HepG2 (cell line): ENCODE measurements around the gene TMEM184B. TPM values are rescaled to one million over a fixed set of nuclear protein-coding genes. Genes with fewer than 3 reads are reported as not detected.

Experiments used
- ARNT2 ChIP-seq: sonication (generic); formaldehyde crosslinking; IDR thresholded peaks from 2 replicates; pipeline ENCODE4 v1.8.0; 2022; ENCODE audit warnings: mild to moderate bottlenecking, low read depth, missing genetic modification reagents, moderate library complexity
- CREB1 ChIP-seq, 2 experiments: fragments of 450-650 bp in 1 of 2; IDR thresholded peaks; 2 replicates each; pipeline ENCODE4 v1.6.1; 2016 to 2017; ENCODE audit warnings: control low read depth in 1 of 2, mild to moderate bottlenecking in 1 of 2, missing compliant biosample characterization in 1 of 2, missing genetic modification characterization in 1 of 2
- DRAP1 ChIP-seq: IDR thresholded peaks from 2 replicates; pipeline ENCODE4 v1.6.1; 2016; ENCODE audit warnings: missing genetic modification reagents, missing compliant biosample characterization
- ERF ChIP-seq: IDR thresholded peaks from 2 replicates; pipeline ENCODE4 v1.6.1; 2018; ENCODE audit warnings: missing biosample characterization, missing genetic modification reagents
- FOXK1 ChIP-seq: sonication (generic); formaldehyde crosslinking; IDR thresholded peaks from 2 replicates; pipeline ENCODE4 v1.4.0; 2020; ENCODE audit warnings: low read depth, missing genetic modification reagents, borderline replicate concordance
- HDAC1 ChIP-seq: sonication (generic); formaldehyde crosslinking; IDR thresholded peaks from 2 replicates; pipeline ENCODE4 v1.5.1; 2020; ENCODE audit warnings: mild to moderate bottlenecking, missing genetic modification reagents
- HIVEP1 ChIP-seq: sonication (generic); formaldehyde crosslinking; IDR thresholded peaks from 2 replicates; pipeline ENCODE4 v1.4.0; 2020; ENCODE audit warnings: mild to moderate bottlenecking, missing genetic modification reagents
- HNF4A ChIP-seq: sonication (generic); formaldehyde crosslinking; IDR thresholded peaks from 2 replicates; pipeline ENCODE4 v1.4.0; 2020; ENCODE audit warnings: missing genetic modification reagents
- MTA1 ChIP-seq: sonication (generic); formaldehyde crosslinking; IDR thresholded peaks from 2 replicates; pipeline ENCODE4 v1.4.0; 2020; ENCODE audit warnings: missing genetic modification reagents, mild to moderate bottlenecking, borderline replicate concordance
- NBN ChIP-seq: fragments of 450-650 bp; conservative IDR thresholded peaks from 2 replicates; pipeline ENCODE4 v1.6.1; 2017
- NCOA1 ChIP-seq: sonication (generic); formaldehyde crosslinking; IDR thresholded peaks from 2 replicates; pipeline ENCODE4 v1.9.0; 2021; ENCODE audit warnings: missing genetic modification reagents
- PAWR ChIP-seq: sonication (generic); formaldehyde crosslinking; IDR thresholded peaks from 2 replicates; pipeline ENCODE4 v1.4.0; 2020; ENCODE audit warnings: missing genetic modification reagents, mild to moderate bottlenecking, borderline replicate concordance
- RBFOX2 ChIP-seq: fragments of 200-400 bp; formaldehyde crosslinking; IDR thresholded peaks from 2 replicates; pipeline ENCODE4 v1.6.1; 2017; ENCODE audit warnings: low read depth, mild to moderate bottlenecking, low read length
- RCOR2 ChIP-seq: IDR thresholded peaks from 2 replicates; pipeline ENCODE4 v1.6.1; 2016; ENCODE audit warnings: missing biosample characterization, missing genetic modification reagents
- SMAD1 ChIP-seq: sonication (generic); formaldehyde crosslinking; IDR thresholded peaks from 2 replicates; pipeline ENCODE4 v1.4.0; 2020; ENCODE audit warnings: missing genetic modification reagents, low read depth, mild to moderate bottlenecking, borderline replicate concordance
- ZNF121 ChIP-seq: sonication (generic); formaldehyde crosslinking; IDR thresholded peaks from 2 replicates; pipeline ENCODE4 v1.5.0; 2020; ENCODE audit warnings: mild to moderate bottlenecking, missing genetic modification reagents
- ZNF337 ChIP-seq: sonication (generic); formaldehyde crosslinking; IDR thresholded peaks from 2 replicates; pipeline ENCODE4 v1.5.1; 2020; ENCODE audit warnings: missing genetic modification reagents, low read depth, mild to moderate bottlenecking, borderline replicate concordance
- ZNF672 ChIP-seq: sonication (generic); formaldehyde crosslinking; IDR thresholded peaks from 2 replicates; pipeline ENCODE4 v1.8.1; 2022; ENCODE audit warnings: missing genetic modification reagents
- ZNF772 ChIP-seq: sonication (generic); formaldehyde crosslinking; IDR thresholded peaks from 2 replicates; pipeline ENCODE4 v1.5.0; 2020; ENCODE audit warnings: mild to moderate bottlenecking, missing genetic modification reagents
- ZNF879 ChIP-seq: sonication (generic); formaldehyde crosslinking; IDR thresholded peaks from 2 replicates; pipeline ENCODE4 v1.8.1; 2023; ENCODE audit warnings: missing genetic modification reagents
- ZSCAN30 ChIP-seq: sonication (generic); formaldehyde crosslinking; IDR thresholded peaks from 2 replicates; pipeline ENCODE4 v1.5.0; 2020; ENCODE audit warnings: mild to moderate bottlenecking, missing genetic modification reagents
- ZSCAN31 ChIP-seq: sonication (generic); formaldehyde crosslinking; IDR thresholded peaks from 2 replicates; pipeline ENCODE4 v1.5.0; 2020; ENCODE audit warnings: low read depth, mild to moderate bottlenecking, missing genetic modification reagents
- polyA plus RNA-seq, 8 experiments: library from polyadenylated mRNA; depleted of rRNA in 3 of 8; stranded (reverse) in 7 of 8; unstranded in 1 of 8; fragments of >200 nt; fragmentation: Illumina TruSeq in 4 of 8; extraction: Trizol in 4 of 8; gene quantifications; 2 replicates each; pipeline versions ENCODE4 v1.2.1 to v1.2.3, GENCODE V29; 2011 to 2016; ENCODE audit warnings: low read depth in 4 of 8, missing spikeins in 1 of 8, mixed read lengths in 1 of 8; ENCODE audit not compliant: insufficient read depth in 1 of 8
- total RNA-seq, 5 experiments: library from RNA; depleted of rRNA; stranded (reverse); fragments of >200 nt; fragmentation: Illumina TruSeq; extraction: Trizol; gene quantifications; 2 replicates each; pipeline ENCODE4 v1.2.3, GENCODE V29; 2016; ENCODE audit warnings: low read depth in 1 of 5
- TF ChIP-seq, protein P1 (sequence below): sonication (generic); formaldehyde crosslinking; IDR thresholded peaks from 2 replicates; pipeline ENCODE4 v1.5.0; 2020; ENCODE audit warnings: mild to moderate bottlenecking, missing genetic modification reagents
- TF ChIP-seq, protein P2 (sequence below): sonication (generic); formaldehyde crosslinking; IDR thresholded peaks from 2 replicates; pipeline ENCODE4 v1.4.0; 2020; ENCODE audit warnings: missing genetic modification reagents, borderline replicate concordance

The TMEM184B gene
- total and polyA plus RNA-seq, 2 of the 13 experiments (the other 11 are each of a cell fraction or from before 2014, with no cell fraction given), result 15.9 to 16.0 TPM

- no peak for TF ChIP-seq ZNF337 (CRISPR knock-in tag)
- TF ChIP-seq HIVEP1 (CRISPR knock-in tag), result no peak; the same call in 1 of the 2 replicates
- TF ChIP-seq PAWR (CRISPR knock-in tag), result no peak
- TF ChIP-seq FOXK1 (CRISPR knock-in tag), result no peak
- TF ChIP-seq CREB1 (IDR thresholded peaks at IDR 0.05), result no peak
- TF ChIP-seq CREB1 (CRISPR knock-in tag; IDR thresholded peaks at IDR 0.05), result no peak
- no peak for TF ChIP-seq ERF (CRISPR knock-in tag)
- no peak for TF ChIP-seq ZSCAN30 (CRISPR knock-in tag)
- peak; percentile 62 for TF ChIP-seq DRAP1 (CRISPR knock-in tag)
- TF ChIP-seq, protein P1, sequence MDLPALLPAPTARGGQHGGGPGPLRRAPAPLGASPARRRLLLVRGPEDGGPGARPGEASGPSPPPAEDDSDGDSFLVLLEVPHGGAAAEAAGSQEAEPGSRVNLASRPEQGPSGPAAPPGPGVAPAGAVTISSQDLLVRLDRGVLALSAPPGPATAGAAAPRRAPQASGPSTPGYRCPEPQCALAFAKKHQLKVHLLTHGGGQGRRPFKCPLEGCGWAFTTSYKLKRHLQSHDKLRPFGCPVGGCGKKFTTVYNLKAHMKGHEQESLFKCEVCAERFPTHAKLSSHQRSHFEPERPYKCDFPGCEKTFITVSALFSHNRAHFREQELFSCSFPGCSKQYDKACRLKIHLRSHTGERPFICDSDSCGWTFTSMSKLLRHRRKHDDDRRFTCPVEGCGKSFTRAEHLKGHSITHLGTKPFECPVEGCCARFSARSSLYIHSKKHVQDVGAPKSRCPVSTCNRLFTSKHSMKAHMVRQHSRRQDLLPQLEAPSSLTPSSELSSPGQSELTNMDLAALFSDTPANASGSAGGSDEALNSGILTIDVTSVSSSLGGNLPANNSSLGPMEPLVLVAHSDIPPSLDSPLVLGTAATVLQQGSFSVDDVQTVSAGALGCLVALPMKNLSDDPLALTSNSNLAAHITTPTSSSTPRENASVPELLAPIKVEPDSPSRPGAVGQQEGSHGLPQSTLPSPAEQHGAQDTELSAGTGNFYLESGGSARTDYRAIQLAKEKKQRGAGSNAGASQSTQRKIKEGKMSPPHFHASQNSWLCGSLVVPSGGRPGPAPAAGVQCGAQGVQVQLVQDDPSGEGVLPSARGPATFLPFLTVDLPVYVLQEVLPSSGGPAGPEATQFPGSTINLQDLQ, result no peak
- no peak for TF ChIP-seq RBFOX2
- TF ChIP-seq ZNF772 (CRISPR knock-in tag), result no peak
- TF ChIP-seq, protein P2, sequence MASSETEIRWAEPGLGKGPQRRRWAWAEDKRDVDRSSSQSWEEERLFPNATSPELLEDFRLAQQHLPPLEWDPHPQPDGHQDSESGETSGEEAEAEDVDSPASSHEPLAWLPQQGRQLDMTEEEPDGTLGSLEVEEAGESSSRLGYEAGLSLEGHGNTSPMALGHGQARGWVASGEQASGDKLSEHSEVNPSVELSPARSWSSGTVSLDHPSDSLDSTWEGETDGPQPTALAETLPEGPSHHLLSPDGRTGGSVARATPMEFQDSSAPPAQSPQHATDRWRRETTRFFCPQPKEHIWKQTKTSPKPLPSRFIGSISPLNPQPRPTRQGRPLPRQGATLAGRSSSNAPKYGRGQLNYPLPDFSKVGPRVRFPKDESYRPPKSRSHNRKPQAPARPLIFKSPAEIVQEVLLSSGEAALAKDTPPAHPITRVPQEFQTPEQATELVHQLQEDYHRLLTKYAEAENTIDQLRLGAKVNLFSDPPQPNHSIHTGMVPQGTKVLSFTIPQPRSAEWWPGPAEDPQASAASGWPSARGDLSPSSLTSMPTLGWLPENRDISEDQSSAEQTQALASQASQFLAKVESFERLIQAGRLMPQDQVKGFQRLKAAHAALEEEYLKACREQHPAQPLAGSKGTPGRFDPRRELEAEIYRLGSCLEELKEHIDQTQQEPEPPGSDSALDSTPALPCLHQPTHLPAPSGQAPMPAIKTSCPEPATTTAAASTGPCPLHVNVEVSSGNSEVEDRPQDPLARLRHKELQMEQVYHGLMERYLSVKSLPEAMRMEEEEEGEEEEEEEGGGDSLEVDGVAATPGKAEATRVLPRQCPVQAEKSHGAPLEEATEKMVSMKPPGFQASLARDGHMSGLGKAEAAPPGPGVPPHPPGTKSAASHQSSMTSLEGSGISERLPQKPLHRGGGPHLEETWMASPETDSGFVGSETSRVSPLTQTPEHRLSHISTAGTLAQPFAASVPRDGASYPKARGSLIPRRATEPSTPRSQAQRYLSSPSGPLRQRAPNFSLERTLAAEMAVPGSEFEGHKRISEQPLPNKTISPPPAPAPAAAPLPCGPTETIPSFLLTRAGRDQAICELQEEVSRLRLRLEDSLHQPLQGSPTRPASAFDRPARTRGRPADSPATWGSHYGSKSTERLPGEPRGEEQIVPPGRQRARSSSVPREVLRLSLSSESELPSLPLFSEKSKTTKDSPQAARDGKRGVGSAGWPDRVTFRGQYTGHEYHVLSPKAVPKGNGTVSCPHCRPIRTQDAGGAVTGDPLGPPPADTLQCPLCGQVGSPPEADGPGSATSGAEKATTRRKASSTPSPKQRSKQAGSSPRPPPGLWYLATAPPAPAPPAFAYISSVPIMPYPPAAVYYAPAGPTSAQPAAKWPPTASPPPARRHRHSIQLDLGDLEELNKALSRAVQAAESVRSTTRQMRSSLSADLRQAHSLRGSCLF (CRISPR knock-in tag), result no peak
- TF ChIP-seq SMAD1 (CRISPR knock-in tag), result no peak
- no peak for TF ChIP-seq NBN
- TF ChIP-seq ZNF121, result no peak
- no peak for TF ChIP-seq NCOA1
- peak; percentile 39; the same call in 1 of the 2 replicates for TF ChIP-seq HNF4A
- TF ChIP-seq ZNF879 (CRISPR knock-in tag), result no peak
- TF ChIP-seq RCOR2 (CRISPR knock-in tag), result no peak
- TF ChIP-seq ARNT2 (CRISPR knock-in tag), result no peak
- TF ChIP-seq ZNF672, result no peak
- 0 out of 2 replicates have a peak, but pooled peaks have one; percentile 7 for TF ChIP-seq HDAC1 (CRISPR knock-in tag)
- no peak for TF ChIP-seq ZSCAN31
- TF ChIP-seq MTA1, result no peak
Measured at GRCh38 chr22:38203090-38203810, 69.6 kb downstream of the TMEM184B start (continued).
